NT2/D1 (cell line): Measurements from ENCODE around the gene RPL10A.

ENCODE experiments used
- DNase-seq: peaks from one replicate; pipeline ENCODE4 v3.0.0-alpha.2; 2011; ENCODE audit warnings: low read depth, low spot score
- H3K27me3 ChIP-seq: 2 replicates; pipeline ENCODE4 v1.6.0; 2011; ENCODE audit warnings: mild to moderate bottlenecking; ENCODE audit not compliant: insufficient read length, insufficient read depth
- H3K36me3 ChIP-seq: 2 replicates; pipeline ENCODE4 v1.6.1; 2011; ENCODE audit warnings: mild to moderate bottlenecking, low read length, mixed read lengths; ENCODE audit not compliant: insufficient read depth, insufficient read length
- H3K4me1 ChIP-seq: 2 replicates; pipeline ENCODE4 v1.5.1; 2011; ENCODE audit not compliant: insufficient read depth, insufficient read length
- H3K4me3 ChIP-seq: 2 replicates; pipeline ENCODE4 v1.5.1; 2011; ENCODE audit warnings: low read depth; ENCODE audit not compliant: insufficient read length
- H3K9ac ChIP-seq: 2 replicates; pipeline ENCODE4 v1.6.0; 2011; ENCODE audit warnings: low read depth; ENCODE audit not compliant: insufficient read length
- H3K9me3 ChIP-seq: 2 replicates; pipeline ENCODE4 v1.5.1; 2011; ENCODE audit warnings: mild to moderate bottlenecking, low read length; ENCODE audit not compliant: insufficient read depth
- SUZ12 ChIP-seq: IDR thresholded peaks from 2 replicates; pipeline ENCODE4 v1.6.1; 2011; ENCODE audit not compliant: insufficient read length, insufficient read depth; ENCODE audit errors: extremely low read depth
- YY1 ChIP-seq: IDR thresholded peaks from 2 replicates; pipeline ENCODE4 v1.6.1; 2011; ENCODE audit not compliant: insufficient read length, insufficient read depth
- ZNF274 ChIP-seq: IDR thresholded peaks from 2 replicates; pipeline ENCODE4 v1.6.1; 2011; ENCODE audit warnings: mild to moderate bottlenecking, low read depth, low read length

Gene RPL10A

DNA sequence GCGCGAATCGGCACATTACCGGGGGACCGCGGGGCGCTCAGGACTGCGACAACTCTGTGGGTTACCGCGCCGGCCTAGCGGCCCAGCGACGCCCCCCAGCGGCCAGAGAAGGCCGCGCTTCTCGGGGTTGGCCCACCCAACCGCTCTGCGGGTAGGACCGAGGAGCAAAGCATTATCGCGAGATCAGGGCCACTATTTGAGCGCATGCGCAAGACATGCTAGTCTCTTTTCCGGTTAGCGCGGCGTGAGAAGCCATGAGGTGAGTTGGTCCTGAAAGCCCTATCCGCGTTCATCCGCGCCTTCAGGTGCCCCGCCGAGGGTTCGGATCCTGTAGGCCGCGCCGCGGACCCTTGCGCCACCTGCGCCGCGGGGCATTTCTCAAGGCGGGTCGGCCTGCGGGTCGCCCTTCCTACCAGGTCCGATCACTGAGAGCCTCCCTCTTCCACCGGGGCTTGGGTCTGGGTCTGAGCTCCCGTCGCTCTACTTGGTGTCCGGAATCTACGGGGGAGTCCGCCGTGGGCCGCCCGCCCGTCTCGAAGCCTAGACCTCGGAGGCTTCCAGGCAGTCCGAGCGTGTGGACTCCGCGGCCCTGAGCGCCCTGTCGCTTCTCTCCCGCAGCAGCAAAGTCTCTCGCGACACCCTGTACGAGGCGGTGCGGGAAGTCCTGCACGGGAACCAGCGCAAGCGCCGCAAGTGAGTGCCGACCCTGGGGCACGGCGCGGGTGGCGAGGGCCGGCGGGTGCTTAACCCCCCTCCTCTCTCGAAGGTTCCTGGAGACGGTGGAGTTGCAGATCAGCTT, at the start of gene RPL10A:
TSS of gene RPL10A (plus strand) at position 221 of the 799 bp plus-strand sequence. CDS start at position 255, 34 bp downstream.
- peaks cover 64% of the 10 kb centered on the region for H3K36me3 ChIP-seq
- peak within 1 kb of the TSS; percentile 99 for H3K9ac ChIP-seq
- H3K9me3 ChIP-seq, result no peaks in the 10 kb centered on the region
- H3K4me3 ChIP-seq, result peak within 1 kb of the TSS; percentile 95
- H3K27me3 ChIP-seq, result no peaks in the 10 kb centered on the region
- H3K4me1 ChIP-seq, result no peaks in the 10 kb centered on the region
- no peak for TF ChIP-seq ZNF274
- TF ChIP-seq YY1, result no peak
- TF ChIP-seq SUZ12, result no peak
- DNase-seq, result peak; percentile 87

- Histone ChIP-seq H3K9me3 (no peaks in the 10 kb centered on the region), H3K4me3 (no peak overlapping the region), H3K9ac (no peak overlapping the region), H3K36me3 (peaks cover 11% of the 10 kb centered on the region), H3K27me3 (no peaks in the 10 kb centered on the region), H3K4me1 (peaks cover 2% of the 10 kb centered on the region)
- TF ChIP-seq ZNF274 (no peak), YY1 (no peak), SUZ12 (no peak)
- peak; percentile 13 for DNase-seq
Observed at GRCh38 chr6:35419417-35419816, 48.8 kb upstream of the RPL10A start.

- no peak overlapping the region for H3K4me3 ChIP-seq
- no peak for TF ChIP-seq SUZ12
- no peak for TF ChIP-seq ZNF274
- no peak for TF ChIP-seq YY1
- peaks cover 2% of the 10 kb centered on the region for H3K4me1 ChIP-seq
- peaks cover 15% of the 10 kb centered on the region for H3K36me3 ChIP-seq
- H3K9me3 ChIP-seq, result no peaks in the 10 kb centered on the region
- no peak for DNase-seq
- H3K9ac ChIP-seq, result no peak overlapping the region
- H3K27me3 ChIP-seq, result no peaks in the 10 kb centered on the region
Observed at GRCh38 chr6:35419961-35420360, 48.2 kb upstream of the RPL10A start.

DNA sequence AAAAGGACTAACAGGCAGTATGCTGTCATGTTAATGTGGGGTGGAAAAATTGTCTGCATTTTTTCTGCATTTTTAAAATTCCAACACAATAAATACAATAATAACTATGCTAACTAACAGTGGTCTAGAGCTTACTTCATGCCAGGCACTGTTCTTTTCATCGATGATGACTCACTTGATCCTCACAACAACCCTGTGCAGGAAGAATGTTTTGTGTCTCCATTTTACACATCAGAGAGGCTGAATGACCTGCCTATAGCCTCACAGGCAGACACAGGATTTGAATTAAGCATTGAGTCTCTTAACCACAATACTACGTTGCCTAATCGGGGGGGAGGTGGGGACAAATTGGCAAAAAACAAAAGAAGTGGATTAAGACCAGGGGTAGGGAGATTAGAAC, 42.9 kb upstream of the RPL10A start:
- peaks cover 7% of the 10 kb centered on the region for H3K4me1 ChIP-seq
- H3K27me3 ChIP-seq, result no peaks in the 10 kb centered on the region
- DNase-seq, result peak; percentile 13
- H3K9ac ChIP-seq, result no peak overlapping the region
- H3K9me3 ChIP-seq, result peaks cover 16% of the 10 kb centered on the region
- no peak overlapping the region for H3K4me3 ChIP-seq
- TF ChIP-seq SUZ12 (no peak), YY1 (no peak), ZNF274 (no peak)
- H3K36me3 ChIP-seq, result peaks cover 24% of the 10 kb centered on the region

DNA sequence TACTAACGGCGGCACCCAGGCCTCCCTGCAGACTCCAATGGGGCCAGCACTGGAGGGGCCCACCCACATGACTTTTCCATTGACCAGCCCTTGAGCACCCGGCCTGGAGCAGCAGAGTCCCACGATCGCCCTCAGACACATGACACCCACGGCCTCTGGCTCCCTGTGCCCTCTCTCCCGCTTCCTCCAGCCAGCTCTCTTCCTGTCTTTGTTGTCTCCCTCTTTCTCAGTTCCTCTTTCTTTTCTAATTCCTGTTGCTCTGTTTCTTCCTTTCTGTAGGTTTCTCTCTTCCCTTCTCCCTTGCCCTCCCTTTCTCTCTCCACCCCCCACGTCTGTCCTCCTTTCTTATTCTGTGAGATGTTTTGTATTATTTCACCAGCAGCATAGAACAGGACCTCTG, 42.1 kb upstream of the RPL10A start:
- Histone ChIP-seq H3K9me3 (peaks cover 17% of the 10 kb centered on the region), H3K36me3 (peaks cover 24% of the 10 kb centered on the region), H3K9ac (no peak overlapping the region), H3K4me3 (no peak overlapping the region), H3K27me3 (no peaks in the 10 kb centered on the region), H3K4me1 (peaks cover 7% of the 10 kb centered on the region)
- DNase-seq, result no peak
- TF ChIP-seq ZNF274, result no peak
- no peak for TF ChIP-seq YY1
- TF ChIP-seq SUZ12, result no peak

GRCh38 chr6:35427435-35427834, 40.8 kb upstream of the RPL10A start:
- Histone ChIP-seq H3K9me3 (peaks cover 17% of the 10 kb centered on the region), H3K9ac (no peak overlapping the region), H3K36me3 (peaks cover 17% of the 10 kb centered on the region), H3K27me3 (no peaks in the 10 kb centered on the region), H3K4me1 (peaks cover 7% of the 10 kb centered on the region), H3K4me3 (no peak overlapping the region)
- no peak for DNase-seq
- TF ChIP-seq YY1 (no peak), ZNF274 (no peak), SUZ12 (no peak)

DNA sequence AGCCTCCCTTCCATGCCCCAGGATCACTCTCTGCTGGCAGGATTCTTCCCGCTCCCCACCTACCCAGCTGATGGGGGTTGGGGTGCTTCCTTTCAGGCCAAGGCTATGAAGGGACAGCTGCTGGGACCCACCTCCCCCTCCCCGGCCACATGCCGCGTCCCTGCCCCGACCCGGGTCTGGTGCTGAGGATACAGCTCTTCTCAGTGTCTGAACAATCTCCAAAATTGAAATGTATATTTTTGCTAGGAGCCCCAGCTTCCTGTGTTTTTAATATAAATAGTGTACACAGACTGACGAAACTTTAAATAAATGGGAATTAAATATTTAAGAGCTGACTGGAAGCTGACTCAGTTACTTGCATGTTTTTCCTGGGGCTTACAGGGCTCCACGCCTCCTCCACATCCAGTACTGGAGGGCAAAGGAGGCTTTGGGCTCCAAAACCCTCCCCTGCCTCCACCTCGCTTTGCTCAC, 40.3 kb upstream of the RPL10A start:
- Histone ChIP-seq H3K27me3 (no peaks in the 10 kb centered on the region), H3K4me3 (no peak overlapping the region), H3K36me3 (peaks cover 17% of the 10 kb centered on the region), H3K4me1 (peaks cover 7% of the 10 kb centered on the region), H3K9me3 (peaks cover 17% of the 10 kb centered on the region), H3K9ac (no peak overlapping the region)
- TF ChIP-seq YY1, result no peak
- TF ChIP-seq SUZ12, result no peak
- TF ChIP-seq ZNF274, result no peak
- no peak for DNase-seq
